GM12891 (cell line): Measurements from ENCODE around the gene LOXL3.
A peak's percentile ranks its signal among the peaks of the same experiment; 100 is the strongest.

Source experiments
- DNase-seq: peaks from one replicate; pipeline ENCODE4 v3.0.0; 2011; ENCODE audit warnings: low spot score; ENCODE audit not compliant: insufficient read length
- FAIRE-seq: peaks from 2 replicates; lab custom pipeline; 2011; peaks lifted over from hg19 to GRCh38; lab: Jason Lieb, UNC
- PAX5 ChIP-seq: IDR thresholded peaks from 2 replicates; pipeline ENCODE4 v1.6.1; 2011; ENCODE audit warnings: low read length, moderate library complexity, mild to moderate bottlenecking; ENCODE audit not compliant: insufficient read depth, severe bottlenecking
- POLR2A ChIP-seq: IDR thresholded peaks from 2 replicates; pipeline ENCODE4 v1.6.1; 2011; ENCODE audit warnings: low read depth, low read length, control low read depth
- POLR2AphosphoS5 ChIP-seq: IDR thresholded peaks from 2 replicates; pipeline ENCODE4 v1.6.1; 2011; ENCODE audit warnings: low read depth, low read length, control low read depth
- POU2F2 ChIP-seq: IDR thresholded peaks from 2 replicates; pipeline ENCODE4 v1.6.1; 2011; ENCODE audit warnings: low read depth, mild to moderate bottlenecking, control low read depth, low read length, moderate library complexity
- SPI1 ChIP-seq: IDR thresholded peaks from 2 replicates; pipeline ENCODE4 v1.6.1; 2011; ENCODE audit warnings: low read depth, low read length, control low read depth
- TAF1 ChIP-seq: IDR thresholded peaks from 2 replicates; pipeline ENCODE4 v1.6.1; 2011; ENCODE audit warnings: low read depth, low read length, control low read depth

Gene LOXL3

DNA sequence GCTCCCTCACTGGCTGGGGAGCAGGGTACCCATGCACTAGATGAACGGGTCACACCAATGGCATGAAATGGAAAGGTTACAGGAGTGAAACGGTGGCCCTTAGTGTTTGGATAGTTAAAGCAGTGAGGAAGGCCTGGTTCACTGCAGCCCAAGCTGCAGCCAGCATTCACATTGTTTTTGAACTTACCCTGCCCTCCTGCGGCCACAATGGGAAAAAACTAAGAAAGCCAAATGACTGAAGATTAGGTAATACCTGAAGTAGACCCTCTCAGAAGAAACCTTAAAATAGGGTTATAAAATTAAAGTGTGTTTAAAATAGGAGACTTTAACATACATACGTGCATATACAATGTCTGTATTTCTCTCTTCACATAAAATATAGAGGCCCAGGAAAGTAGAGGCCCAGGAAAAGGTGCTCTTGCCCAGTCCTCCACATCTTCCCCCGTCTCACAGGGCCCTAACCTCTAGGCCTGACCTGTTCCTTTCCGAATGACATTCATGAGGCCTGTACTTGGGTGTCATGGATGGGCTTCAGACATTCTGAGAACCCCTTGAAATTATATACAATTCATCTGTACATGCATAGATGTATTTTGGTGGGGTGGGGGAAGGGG, 34.0 kb upstream of the LOXL3 start:
- FAIRE-seq (peak; percentile 90), DNase-seq (no peak)
- TF ChIP-seq POLR2A (no peak), TAF1 (no peak), SPI1 (peak; percentile 12; the same call in 1 of the 2 replicates), POU2F2 (no peak)

DNA sequence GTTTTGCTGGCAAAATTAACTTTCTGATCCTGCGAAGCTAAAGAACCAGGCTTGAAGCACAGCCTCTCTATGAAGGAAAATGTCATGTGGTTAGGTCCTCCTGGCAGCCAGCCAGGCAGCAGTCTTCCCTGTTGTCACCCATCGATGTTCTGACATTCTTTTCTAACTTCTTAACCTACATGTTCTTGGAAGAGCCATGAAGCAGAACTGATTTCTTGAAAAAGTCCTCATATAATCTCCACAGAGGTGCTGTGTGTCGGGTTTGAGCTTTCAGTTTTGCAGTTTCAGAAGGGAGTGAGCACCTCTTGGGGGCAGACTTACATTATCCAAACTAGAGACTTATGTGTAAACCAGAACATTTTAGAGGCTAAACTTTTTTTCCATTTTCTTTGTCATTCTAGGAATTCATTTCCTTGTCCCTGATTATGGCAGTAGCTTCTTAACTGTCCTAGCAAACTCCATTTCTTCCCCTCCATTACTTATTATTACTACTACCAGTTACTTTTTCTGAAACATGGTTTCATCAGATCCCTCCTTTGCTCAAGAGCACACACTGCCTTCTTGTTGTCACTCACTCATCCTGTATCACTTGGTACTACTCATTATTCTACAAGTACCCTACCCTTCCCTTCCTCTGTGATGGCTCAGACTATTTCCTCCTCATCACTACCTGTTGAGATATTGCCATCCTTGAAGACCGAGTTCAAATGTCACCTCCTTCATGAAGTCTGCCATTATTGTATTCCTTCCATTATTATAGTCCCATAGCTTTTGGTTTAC, 31.9 kb upstream of the LOXL3 start:
- DNase-seq (no peak), FAIRE-seq (peak; percentile 75)
- TF ChIP-seq SPI1 (no peak), POLR2A (no peak), POU2F2 (no peak), TAF1 (no peak), PAX5 (no peak), POLR2AphosphoS5 (no peak)

DNA sequence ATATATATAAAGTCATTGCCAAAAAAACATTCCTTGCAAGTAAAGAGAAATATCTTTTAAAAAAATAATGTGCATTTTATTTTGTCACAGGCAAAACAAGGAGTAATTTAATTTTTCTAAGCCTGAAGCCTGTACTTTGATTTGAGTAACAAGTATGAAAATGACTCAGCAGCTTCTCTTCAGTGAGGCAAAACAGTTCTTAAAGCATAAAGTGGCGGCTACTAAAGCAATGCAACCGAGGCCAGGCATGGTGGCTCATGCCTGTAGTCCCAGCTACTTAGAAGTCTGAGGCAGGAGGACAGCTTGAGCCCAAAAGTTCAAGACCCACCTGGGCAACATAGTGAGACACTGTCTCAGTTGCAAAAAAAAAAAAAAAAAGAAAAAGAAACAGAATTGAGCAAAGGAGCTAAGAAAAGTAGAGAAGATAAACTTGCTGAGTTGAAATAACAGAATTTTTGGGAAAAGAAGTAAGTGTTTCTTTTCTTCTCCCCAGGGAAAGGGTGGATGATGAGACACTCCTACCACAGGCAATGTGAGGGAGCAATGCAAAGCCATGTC, 30.4 kb upstream of the LOXL3 start:
- FAIRE-seq: peak; percentile 87
- TF ChIP-seq POLR2AphosphoS5: no peak
- no peak for TF ChIP-seq TAF1
- TF ChIP-seq SPI1: no peak
- TF ChIP-seq PAX5: no peak
- TF ChIP-seq POU2F2: no peak
- TF ChIP-seq POLR2A: no peak

DNA sequence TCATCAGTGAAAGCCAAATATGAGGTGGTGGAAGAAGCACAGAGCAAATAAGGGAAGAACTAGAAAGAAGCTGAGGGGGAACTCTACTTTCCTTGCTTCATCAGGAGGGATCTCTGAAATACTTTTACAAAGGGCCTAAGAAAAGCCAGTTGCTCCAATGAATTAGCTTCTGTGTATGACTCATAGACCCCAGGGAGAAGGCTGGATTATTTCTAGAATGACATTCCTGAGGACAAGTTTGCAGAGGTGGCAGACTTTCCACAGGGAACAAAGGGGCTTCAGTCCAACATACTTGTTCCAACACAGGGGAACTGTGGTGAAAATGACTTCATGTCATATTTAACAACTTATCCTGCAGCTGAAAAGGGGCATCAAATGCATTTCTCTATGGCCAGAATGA, 29.8 kb upstream of the LOXL3 start:
- DNase-seq (no peak), FAIRE-seq (no peak)
- TF ChIP-seq POLR2AphosphoS5: no peak
- TF ChIP-seq POU2F2: no peak
- no peak for TF ChIP-seq PAX5
- TF ChIP-seq POLR2A: no peak
- TF ChIP-seq SPI1: no peak
- no peak for TF ChIP-seq TAF1

More for the DNA sequence above, 30.4 kb upstream of the LOXL3 start:
- no peak for DNase-seq

DNA sequence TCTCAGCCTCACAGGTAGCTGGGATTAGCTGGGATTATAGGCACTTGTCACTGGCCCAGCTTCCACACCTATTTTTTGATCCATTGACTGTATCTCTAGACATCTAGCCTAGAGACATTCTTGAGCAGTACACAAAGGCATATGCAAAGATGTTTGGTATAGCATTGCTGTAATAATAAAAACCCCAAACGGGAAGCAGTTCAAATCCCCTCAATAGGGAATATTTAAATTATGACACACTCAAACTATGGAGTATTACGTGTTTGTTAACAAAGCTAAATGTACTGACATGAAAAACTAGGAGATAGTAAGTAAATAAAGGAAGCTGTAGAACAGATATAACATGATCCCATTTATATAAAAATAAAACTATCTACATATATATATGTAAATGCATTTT, 28.4 kb upstream of the LOXL3 start:
- FAIRE-seq (no peak), DNase-seq (no peak)
- TF ChIP-seq POLR2A: no peak
- no peak for TF ChIP-seq PAX5
- TF ChIP-seq POU2F2: no peak
- TF ChIP-seq SPI1: no peak
- TF ChIP-seq TAF1: no peak
- no peak for TF ChIP-seq POLR2AphosphoS5

DNA sequence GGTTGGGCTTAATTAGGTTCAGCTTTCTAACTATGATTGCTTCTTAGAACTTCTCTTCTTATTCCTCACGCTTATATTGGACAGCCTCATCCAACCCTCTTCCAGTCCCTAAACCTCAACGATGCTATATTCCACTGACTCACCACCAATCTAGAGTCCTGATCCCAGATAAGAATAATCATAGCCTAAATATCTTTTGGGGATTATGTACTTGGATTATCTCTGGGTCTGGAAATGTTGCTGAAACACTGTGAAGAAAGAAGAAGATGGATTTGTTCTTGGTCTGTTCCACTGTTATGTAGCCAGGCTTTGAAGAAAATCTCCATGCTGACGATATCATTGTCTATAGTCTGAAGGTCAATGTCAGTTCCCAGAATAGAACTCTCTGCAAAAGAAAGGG, 27.7 kb upstream of the LOXL3 start:
- no peak for FAIRE-seq
- DNase-seq: no peak
- TF ChIP-seq PAX5 (no peak), POLR2A (no peak), POLR2AphosphoS5 (no peak), SPI1 (no peak), POU2F2 (no peak), TAF1 (no peak)

DNA sequence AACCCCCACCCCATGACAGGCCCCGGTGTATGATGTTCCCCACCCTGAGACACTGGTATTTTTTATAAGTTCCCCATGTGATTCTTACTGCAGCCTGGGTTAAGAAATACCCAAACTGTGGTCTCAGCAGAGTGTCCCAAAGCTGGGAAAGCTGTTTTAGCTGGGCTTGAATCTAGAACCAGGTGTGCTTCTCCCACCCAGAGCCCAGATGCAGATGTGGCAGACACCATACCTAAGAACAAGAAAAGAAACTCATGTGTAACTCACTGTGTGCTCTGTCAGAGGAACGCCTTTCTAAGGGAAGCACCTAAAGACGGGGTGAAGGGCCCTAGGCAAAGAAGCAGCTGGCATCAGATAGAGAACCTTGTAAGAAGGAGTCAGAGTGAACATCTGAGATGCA, 24.7 kb upstream of the LOXL3 start:
- DNase-seq: no peak
- FAIRE-seq: peak; percentile 56
- TF ChIP-seq SPI1: no peak
- no peak for TF ChIP-seq POU2F2
- no peak for TF ChIP-seq POLR2AphosphoS5
- no peak for TF ChIP-seq PAX5
- TF ChIP-seq TAF1: no peak
- TF ChIP-seq POLR2A: no peak

DNA sequence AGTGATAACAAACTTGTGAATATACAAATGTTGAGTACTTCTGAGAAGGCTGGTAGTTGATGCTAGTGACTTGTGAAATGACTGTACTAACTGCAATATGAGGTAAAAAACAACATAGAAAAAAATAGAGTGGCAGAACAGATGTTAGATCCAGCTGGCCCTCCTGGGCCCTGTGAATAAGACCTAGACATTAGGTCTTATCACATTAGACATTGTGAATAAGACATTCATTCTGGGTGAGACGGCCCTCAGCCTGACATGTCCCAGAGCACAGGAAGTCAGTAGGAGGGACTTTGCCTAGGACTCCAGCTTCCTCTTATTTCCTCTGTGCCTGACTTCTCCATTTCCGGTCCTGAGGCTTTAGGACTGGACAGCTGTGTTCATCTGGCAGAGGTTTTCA, 23.7 kb upstream of the LOXL3 start:
- DNase-seq (no peak), FAIRE-seq (peak; percentile 47)
- TF ChIP-seq PAX5 (no peak), TAF1 (no peak), SPI1 (peak; percentile 60)

DNA sequence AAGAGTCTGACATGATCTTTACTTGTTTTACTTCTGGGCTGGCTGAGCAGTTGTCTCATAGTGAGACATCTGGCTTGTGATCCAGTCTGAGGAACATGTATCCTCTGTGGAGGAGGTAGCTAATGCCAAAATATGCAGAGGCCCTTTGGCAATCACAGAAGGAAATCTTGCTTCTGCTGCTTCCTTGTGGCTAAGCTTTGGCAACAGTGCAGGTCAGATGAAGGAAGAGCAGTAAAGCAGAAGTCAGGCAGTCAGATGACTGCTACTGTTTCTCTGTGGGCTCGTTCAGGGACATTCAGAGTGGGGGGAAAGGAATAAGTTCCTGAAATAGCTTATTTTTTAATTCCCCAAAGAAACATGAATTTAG, 23.1 kb upstream of the LOXL3 start:
- no peak for FAIRE-seq
- TF ChIP-seq SPI1 (peak; percentile 68), PAX5 (no peak)
- DNase-seq: no peak
